ENCODE measurements around the gene URM1. TPM values are rescaled to one million over a fixed set of nuclear protein-coding genes. Genes with fewer than 3 reads are reported as not detected.

The URM1 gene
- total RNA-seq, 1 donor from 2014 or later, result 51.6 TPM

DNA sequence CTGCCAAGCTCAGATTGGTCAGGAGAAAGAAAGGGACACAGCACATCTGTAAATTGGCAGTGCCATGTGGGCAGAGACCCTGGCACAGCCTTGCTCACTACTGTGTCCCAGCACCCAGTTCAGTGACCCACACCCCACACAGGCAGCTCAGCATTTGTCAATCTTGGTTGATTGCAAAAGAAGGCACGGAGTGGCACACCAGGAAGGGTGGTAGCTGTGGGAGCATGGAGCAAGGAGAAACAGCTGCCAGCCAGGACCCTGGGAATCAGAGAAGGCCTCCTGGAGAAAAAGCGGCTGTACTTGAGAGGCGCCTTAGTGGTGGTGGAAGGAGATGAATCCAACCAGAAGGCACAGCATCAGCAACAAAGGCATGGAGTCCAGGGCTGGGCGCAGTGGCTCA lies 27.3 kb upstream of the URM1 start:
- ATAC-seq, result no peak
- intact Hi-C loops (cut with micrococcal nuclease), result no loop called here

DNA sequence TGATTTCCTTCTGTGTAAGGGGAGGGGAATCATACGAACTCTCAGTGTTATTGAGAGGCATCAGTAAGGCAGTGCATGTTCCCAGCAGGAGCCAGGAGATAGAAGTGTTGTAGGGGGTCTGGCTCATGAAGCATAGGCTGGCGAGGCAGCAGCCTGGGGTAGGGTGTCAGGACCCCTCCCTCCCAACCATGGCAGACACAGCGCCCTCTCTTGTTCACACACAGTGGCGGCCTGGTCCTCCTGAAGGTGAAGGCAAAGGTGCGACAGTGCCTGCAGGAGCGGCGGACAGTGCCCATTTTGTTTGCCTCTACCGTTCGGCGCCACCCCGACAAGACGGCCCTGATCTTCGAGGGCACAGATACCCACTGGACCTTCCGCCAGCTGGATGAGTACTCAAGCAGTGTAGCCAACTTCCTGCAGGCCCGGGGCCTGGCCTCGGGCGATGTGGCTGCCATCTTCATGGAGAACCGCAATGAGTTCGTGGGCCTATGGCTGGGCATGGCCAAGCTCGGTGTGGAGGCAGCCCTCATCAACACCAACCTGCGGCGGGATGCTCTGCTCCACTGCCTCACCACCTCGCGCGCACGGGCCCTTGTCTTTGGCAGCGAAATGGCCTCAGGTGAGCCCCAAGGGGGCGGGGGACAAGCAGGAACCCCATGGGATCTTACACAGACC lies 26.1 kb upstream of the URM1 start:
- ATAC-seq (no peak), DNase-seq (no peak)
- intact Hi-C loops (cut with micrococcal nuclease), result no loop called here

More for the DNA sequence above, 27.3 kb upstream of the URM1 start:
- DNase-seq, result no peak

DNA sequence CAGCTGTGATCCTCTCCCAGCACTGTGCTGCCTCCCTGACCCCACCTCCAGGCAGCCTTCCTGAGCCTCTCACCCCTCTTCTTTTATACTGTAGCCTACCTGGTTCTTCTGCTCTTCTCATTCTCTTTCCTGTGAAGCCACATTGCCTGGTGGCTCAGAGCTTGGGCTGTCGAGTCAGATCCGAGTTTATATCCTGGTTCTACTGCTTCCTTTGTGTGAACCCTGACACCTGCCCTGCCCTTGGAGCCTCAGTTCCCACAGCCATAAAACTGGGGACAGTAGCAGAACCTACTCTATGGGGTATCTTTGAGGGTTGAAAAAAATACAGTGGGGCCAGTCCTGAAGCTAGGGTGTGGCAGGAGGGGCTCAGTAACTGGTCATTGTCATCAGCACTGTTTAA lies 22.0 kb upstream of the URM1 start:
- intact Hi-C loops (cut with micrococcal nuclease), result no loop called here
- DNase-seq, result no peak
- no peak for ATAC-seq

DNA sequence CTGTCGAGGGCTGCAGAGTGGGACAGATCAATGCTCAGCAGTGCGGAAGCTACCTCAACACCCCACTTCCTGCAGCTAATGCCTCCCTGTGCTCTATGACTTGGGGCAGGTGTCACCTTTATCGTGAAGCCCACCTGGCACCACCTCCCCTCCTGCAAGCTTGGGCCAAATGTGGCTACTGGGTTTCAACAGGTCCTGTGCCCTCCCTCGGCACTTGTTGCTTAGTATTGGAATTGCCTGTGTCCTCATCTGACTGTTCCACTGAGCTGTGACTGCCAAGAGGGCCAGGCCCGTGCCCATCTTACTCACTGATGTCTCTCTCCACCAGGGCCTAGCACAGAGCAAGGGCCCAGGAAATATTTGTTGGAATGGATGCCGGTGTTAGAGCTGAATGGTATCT lies 21.4 kb upstream of the URM1 start:
- ATAC-seq, result no peak
- intact Hi-C loops (cut with micrococcal nuclease), result no loop called here
- no peak for DNase-seq

DNA sequence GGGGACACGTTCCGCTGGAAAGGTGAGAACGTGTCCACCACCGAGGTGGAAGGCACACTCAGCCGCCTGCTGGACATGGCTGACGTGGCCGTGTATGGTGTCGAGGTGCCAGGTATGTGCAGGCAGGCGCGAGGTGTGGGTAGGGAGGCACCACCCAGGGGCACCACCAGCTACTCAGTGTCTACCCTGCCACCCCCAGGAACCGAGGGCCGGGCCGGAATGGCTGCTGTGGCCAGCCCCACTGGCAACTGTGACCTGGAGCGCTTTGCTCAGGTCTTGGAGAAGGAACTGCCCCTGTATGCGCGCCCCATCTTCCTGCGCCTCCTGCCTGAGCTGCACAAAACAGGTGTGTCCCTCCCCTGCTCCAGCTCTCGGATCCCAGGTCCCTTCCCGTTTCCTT lies 15.7 kb upstream of the URM1 start:
- DNase-seq (no peak), ATAC-seq (no peak)
- intact Hi-C loops (cut with micrococcal nuclease), result no loop called here

DNA sequence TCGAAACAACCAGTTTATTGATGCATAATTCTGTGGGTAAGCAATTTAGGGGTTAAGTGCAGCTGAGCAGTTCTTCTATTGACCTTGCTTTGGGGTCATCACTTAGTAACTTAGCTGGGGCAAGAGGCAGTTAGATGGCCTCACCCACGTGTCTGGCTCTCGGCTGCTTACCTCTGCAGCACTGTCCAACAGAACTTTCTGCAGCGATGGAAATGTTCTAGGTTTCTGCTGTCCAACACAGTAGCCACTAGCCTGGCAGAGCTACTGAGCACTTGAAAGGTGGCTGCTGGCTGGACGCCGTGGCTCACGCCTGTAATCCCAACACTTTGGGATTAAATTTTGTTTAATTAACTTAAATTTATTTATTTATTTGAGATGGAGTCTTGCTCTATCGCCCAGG lies 13.1 kb upstream of the URM1 start:
- intact Hi-C loops (cut with micrococcal nuclease), result no loop called here
- no peak for DNase-seq
- ATAC-seq, result no peak

DNA sequence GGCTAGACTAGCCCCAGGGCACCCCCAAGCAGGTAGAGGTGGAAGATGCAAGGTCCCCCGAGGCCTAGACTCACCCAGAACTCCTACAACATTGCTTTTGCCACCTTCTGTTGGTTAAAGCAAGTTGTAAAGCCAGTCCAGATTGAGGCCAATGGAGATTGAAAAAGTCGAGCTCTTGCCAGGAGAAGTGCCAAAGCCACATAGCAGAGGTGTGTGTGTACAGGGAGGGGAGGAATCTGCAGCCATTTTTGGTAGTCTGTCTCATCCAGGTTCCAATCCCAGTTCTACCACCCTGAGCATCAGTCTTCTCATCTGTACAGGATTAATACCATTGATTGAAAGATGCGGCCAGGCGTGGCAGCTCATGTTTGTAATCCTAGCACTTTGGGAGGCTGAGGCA lies 12.3 kb upstream of the URM1 start:
- ATAC-seq (no peak), DNase-seq (no peak)
- intact Hi-C loops (cut with micrococcal nuclease), result no loop called here

DNA sequence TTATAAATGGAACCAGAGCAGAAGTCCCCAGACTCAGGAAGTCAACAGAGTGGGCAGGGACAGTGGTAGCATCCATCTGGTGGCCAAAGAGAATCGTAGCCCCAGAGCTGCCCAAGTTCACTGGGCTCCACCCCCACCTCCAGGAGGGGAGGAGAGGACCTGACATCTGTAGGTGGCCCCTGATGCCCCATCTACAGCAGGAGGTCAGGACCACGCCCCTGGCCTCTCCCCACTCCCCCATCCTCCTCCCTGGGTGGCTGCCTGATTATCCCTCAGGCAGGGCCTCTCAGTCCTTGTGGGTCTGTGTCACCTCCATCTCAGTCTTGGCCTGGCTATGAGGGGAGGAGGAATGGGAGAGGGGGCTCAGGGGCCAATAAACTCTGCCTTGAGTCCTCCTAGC lies 10.3 kb upstream of the URM1 start:
- intact Hi-C loops (cut with micrococcal nuclease), result loop anchor here (10.0 kb wide), 1 partner anchor 54 kb away; no protein-coding TSS in a partner anchor
- DNase-seq, result no peak
- no peak for ATAC-seq

DNA sequence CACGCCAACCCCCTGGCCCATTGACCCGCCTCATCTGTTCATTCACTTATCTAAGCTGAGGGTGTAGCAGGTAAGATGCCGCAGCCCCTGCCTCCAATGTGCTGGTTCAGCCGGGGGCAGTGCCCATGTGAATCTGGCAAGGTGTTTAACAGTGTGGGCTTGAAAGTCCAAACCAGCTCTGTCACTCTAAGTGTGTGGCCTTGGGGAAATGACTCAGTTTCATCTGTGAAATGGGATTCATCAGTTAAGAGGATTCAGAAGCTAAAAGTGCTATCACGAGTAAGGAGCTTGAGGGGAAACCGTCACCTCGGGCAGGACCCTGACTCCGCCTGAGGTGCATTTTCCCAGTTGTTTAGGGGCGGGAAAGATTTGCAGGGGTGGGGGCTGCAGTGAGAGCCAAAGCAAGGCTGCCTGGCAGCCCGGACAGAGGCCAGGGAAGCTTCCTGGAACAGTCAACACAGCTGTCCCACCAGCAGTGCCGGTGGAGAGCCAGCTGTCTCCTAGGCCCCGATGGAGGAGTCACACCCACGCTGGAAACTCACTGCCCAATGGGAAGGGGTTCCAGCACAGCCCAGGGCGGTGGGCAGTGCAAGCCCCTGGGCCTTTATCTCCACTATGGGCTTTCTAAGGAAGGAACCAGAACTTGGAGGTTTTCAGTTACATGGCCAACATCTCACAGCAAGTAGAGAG lies 9.7 kb upstream of the URM1 start:
- ATAC-seq (peak; percentile 19), DNase-seq (no peak)
- intact Hi-C loops (cut with micrococcal nuclease), result loop anchor here (10.0 kb wide), 1 partner anchor 53 kb away; no protein-coding TSS in a partner anchor

DNA sequence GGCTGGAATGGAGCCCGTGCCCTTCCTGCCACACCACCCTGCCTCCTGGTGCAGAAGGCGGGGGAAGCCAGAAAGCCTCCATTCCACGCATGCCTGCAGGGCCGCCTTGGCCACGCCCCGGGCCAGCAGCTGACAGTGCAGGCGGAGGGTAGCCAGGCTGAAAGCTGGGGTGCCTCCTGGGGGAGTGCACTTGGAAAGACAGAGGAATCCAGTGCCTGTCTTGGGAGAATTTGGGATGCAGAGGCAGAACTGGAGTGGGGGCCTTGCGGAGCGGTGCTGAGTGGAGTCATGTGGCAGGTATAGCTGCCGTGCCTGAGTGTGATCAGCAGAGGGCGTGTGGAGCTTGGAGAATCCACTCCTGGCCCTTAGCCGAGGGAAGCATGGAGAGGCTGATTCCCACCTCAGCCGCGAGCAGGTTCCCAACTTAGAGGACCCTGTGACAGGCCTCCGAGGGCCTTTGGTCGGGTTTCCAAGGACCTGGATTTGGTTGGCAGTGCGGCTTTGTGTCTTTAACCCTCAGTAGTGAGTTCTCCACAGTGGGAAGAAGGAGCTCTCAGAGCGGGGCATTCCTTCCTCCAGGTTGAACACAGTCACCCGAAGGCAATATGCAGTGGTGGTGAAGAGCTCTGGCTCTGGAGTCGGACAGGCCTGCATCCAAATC lies 9.1 kb upstream of the URM1 start:
- peak; percentile 93 for ATAC-seq
- intact Hi-C loops (cut with micrococcal nuclease), result loop anchor here (10.0 kb wide), 1 partner anchor 53 kb away; no protein-coding TSS in a partner anchor
- peak; percentile 86 for DNase-seq

DNA sequence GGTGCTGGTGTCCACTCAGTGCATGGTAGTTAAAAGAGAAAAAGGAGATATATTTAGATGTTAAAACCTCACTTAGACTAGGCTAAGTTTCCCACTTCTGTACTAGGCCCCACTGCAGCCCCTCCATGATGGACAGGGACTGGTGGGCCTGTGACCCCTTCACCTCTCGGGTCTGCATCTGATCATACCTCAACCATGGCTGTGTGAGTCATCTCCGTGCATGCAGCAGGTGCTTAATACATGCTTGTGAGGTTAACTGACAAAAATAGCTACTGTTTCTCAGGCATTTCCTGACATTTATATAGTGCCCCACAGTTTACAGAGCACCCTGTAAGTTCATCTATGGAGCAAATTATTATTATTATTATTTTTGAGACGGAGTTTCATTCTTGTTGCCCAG lies 8.4 kb upstream of the URM1 start:
- intact Hi-C loops (cut with micrococcal nuclease), result loop anchor here (10.0 kb wide), 1 partner anchor 52 kb away; no protein-coding TSS in a partner anchor
- no peak for ATAC-seq
- DNase-seq, result no peak

DNA sequence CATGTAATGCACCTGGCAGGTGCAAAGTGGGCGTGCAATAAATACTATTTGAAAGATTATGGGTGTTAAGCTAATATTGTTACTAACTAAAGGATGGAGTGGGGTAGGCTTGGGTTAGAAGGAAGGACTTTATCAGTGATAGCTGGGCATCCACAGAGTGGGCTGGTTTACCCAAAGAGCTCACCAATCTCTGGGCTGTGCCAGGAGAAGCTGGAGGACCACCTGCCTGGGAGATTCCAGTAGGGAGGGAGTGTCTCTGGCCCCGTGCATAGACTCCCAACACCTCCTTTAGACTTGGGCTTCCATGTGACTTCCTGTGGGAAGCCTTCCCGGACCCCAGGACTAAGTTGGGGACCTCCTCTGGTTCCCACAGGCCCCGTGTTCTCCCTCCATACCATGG lies 5.6 kb upstream of the URM1 start:
- no peak for ATAC-seq
- intact Hi-C loops (cut with micrococcal nuclease), result loop anchor here (10.0 kb wide), 1 partner anchor 49 kb away; no protein-coding TSS in a partner anchor
- DNase-seq, result no peak

DNA sequence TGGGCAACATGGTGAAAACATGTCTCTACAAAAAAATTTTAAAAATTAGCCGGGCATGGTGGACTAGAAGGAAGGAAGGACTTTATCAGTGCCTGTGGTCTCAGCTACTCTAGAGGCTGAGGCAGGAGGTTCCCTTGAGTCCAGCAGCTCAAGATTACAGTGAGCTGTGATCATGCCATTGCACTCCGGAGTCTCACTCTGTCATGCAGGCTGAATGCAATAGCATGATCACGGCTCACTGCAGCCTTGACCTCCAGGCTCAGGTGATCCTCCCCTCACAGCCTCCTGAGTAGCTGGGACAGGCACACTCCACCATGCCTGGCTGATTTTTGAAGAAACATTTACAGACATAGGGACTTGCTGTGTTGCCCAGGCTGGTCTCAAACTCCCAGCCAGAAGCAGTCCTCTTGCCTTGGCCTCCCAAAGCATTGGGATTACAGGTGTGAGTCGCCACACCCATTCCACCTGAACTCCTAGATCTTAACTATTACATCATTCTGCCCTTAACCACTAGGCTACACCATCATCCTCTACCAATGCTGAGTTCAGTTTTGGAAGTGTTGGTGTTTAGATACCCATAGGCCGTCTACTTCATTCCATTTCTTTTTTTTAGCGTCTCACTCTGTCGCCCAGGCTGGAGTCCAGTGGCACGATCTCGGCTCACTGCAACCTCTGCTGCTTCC lies 2.0 kb upstream of the URM1 start:
- intact Hi-C loops (cut with micrococcal nuclease), result loop anchor here (10.0 kb wide), 1 partner anchor 46 kb away; no protein-coding TSS in a partner anchor
- DNase-seq, result no peak
- ATAC-seq, result no peak

DNA sequence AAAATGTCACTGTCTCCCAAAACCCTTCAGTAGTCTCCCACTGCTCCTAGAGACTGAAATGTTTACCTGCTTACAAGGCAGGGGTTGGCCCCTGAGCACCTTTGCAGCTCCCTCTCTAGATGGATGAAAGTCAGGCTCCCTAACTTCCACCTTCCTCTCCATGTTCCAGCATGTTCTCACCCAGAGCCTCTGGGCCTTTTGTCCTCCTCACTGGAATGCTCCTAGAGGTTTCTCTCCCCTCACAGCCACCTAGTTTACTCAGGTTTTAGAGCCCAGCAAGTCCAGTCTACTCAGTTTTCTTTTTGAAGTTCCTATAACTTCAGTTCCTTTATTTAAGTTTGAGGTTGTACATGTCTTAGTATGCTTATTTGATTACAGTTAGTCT lies 815 bp upstream of the URM1 start:
- DNase-seq (no peak), ATAC-seq (no peak)
- intact Hi-C loops (cut with micrococcal nuclease), result no loop called here

DNA sequence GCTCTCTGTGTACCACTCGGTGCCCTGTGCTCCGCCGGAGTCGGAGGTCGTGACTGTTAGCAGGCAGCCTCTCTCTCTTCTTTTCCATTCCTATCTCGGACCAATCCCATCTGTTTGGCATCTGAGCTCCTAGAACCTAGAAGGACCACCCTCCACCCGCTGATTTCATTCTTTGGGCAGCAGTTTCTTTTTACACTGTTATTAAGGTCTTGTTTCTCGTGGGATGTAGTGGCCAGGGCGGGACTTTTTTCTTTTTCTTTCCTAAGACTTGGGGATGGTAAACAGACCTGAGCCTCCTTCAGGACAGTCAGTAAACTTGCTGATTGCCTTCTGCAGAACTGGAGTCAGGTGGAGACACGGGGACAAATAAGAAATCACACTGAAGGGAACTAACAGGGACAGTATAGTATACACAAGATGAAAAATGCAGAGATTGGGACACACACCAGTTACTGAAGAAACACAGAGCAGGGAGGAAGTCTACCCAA lies 500 bp downstream of the URM1 start:
- intact Hi-C loops (cut with micrococcal nuclease), result no loop called here
- ATAC-seq (no peak), DNase-seq (no peak)

DNA sequence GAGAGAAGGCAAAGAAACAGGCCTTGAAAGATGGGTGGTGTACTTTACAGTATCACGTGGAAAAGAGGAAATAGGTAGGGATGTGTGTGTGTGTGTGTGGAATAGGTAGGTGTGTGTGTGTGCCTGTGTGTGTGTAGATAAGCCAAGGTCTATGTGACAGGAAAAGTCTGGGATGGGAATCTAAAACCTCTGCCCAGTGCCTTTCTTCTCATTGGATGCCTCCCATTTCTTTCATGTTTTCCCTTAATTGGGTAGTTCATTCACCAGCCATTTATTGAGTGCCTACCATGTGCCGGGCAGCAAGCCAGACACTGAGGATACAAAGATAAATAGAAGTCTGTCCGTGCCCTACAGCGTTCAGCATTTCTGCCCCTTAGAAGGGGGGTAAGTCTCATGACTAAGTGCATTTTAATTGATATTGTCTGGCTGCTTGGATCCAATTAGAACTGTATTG lies 1.0 kb downstream of the URM1 start:
- no peak for DNase-seq
- intact Hi-C loops (cut with micrococcal nuclease), result no loop called here
- no peak for ATAC-seq

DNA sequence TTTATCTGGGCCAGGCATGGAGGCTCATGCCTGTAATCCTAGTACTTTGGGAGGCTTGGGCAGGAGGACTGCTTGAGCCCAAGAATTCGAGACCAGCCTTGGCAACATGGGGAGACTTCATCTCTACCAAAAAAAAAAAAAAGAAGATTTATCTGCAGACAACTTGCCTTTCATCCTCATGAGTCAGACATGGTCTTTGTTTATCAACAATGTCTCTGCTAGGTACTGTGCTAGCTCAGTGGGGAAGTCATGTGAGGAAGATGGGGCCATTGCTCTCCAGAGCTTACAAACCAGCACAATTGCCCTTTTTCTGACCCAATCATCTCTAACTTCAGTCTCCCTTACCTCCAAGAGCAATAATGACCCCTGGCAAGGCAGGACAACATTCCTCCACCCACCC lies 1.6 kb downstream of the URM1 start:
- ATAC-seq (no peak), DNase-seq (no peak)
- intact Hi-C loops (cut with micrococcal nuclease), result no loop called here

DNA sequence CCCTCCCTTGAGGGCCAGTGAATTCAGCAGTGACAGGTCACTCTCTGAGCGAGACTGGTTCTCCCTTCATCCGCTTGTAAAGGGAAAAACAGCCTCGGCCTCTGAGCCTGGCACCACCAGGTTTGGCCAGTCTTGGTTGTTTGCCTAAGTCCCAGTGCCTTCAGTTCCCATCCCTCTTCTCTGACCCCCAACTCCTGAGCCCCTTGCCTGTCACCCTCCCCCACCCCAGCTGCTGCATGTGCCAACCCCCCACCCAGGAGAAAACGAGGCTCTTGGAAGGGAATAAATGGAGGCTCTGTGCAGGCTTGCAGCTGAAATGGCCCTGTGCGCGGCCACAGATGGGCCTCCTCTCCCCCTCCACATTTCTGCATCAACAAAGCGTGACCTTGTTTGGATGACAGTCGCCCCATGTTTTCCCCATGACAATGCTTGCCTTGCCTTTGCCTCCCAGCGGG lies 3.1 kb downstream of the URM1 start:
- DNase-seq (no peak), ATAC-seq (no peak)
- intact Hi-C loops (cut with micrococcal nuclease), result no loop called here

DNA sequence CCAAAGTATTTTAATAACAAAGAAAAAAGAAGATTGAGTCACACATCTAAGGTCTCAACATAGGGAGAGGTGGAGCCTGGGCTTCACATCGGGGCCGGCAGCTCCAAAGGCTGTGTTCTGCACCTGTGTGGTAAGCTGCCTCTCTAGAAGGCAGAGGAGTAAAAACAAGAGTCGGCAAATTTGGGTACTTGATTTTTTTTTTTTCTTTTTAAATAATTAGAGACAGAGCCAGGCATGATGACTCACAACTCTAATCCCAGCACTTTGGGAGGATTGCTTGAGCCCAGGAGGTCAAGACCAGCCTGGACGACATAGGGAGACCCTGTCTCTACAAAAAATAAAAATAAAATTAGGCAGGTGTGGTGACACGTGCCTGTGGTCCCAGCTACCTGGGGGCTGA lies 4.7 kb downstream of the URM1 start:
- DNase-seq, result no peak
- intact Hi-C loops (cut with micrococcal nuclease), result no loop called here
- no peak for ATAC-seq

Measured in left ventricle myocardium superior (tissue), 1 donor.